ENCODE results near the gene CAMK2A. TPM values are rescaled to one million over a fixed set of nuclear protein-coding genes. Genes with fewer than 3 reads are reported as not detected.
"Not testable (repeated sequence)": the region's sequence is repeated elsewhere in the genome, so short reads cannot be mapped to it uniquely, and the experiment has no call there.

CAMK2A gene
- total RNA-seq, 2 donors from 2014 or later, result not detected

DNA sequence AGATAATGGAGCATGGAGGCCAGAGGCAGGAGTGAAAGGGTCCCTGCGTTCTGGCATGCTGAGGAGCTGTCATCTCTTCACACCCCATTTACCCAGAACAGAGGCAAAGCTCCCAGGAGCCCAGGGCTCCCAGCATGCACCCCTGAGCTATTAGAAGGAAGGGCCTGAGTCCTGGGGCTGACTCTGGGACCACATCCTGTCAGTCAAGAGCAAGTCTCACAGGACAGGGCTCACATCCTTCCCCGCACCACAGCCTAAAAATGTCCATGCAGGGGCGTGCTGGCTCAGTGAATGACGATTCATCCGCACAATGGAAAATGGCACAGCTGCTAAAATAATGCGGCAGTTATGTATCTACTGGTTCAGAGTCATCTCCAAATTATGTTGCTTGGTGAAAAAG, 31.4 kb downstream of the CAMK2A start:
- no peaks in the 10 kb centered on the region for H3K36me3 Mint-ChIP-seq (ENCODE audit: insufficient read depth in 2 of 2)
- no peak for DNase-seq
- no peak for ATAC-seq (replicated peaks in 1 of 2)
- no peak overlapping the region for H3K4me3 Mint-ChIP-seq
- H3K4me1 Mint-ChIP-seq (ENCODE audit: low read depth), result no peaks in the 10 kb centered on the region
- H3K9me3 Mint-ChIP-seq, result no peaks in the 10 kb centered on the region
- peaks cover under 1% of the 10 kb centered on the region for H3K27me3 Mint-ChIP-seq (ENCODE audit: low read depth)
- H3K27ac Mint-ChIP-seq, result no peak overlapping the region

- Mint-ChIP-seq H3K27ac (no peak overlapping the region), H3K27me3 (ENCODE audit: low read depth) (no peaks in the 10 kb centered on the region), H3K4me1 (ENCODE audit: low read depth) (no peaks in the 10 kb centered on the region), H3K4me3 (no peak overlapping the region), H3K36me3 (ENCODE audit: insufficient read depth in 2 of 2) (no peaks in the 10 kb centered on the region), H3K9me3 (no peaks in the 10 kb centered on the region)
- ATAC-seq (replicated peaks in 1 of 2) (no peak), DNase-seq (no peak)
Measured at GRCh38 chr5:150257424-150257823, 32.1 kb downstream of the CAMK2A start.

DNA sequence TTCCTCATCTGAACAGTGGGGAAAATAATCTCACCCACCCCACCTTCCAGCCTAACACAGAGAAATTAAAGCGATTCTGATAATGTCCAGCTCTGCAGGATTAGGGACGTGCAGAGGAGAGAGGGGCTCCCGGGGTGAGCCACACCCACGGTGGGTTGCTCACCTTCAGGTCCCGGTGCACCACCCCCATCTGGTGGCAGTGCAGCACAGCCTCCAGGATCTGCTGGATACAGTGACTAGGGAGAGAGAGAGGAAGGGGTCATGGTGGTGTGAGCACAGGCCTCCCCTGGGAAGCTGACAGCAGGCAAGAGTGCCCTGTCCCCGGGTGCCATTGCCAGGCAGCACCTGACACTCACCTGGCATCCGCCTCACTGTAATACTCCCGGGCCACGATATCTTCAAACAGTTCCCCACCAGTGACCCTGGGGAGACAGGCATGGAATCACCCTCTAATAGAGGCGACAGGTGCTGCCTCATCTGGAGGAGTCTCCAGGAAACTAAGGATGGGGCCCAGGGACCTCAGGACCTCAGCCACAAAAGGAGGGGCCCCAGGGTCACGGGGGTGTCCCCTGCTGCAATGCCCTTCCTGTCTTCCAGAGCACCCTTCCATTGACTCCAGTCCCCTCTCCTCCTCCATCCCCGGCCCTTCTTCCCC, 33.0 kb downstream of the CAMK2A start:
- no peaks in the 10 kb centered on the region for H3K36me3 Mint-ChIP-seq (ENCODE audit: insufficient read depth in 2 of 2)
- no peaks in the 10 kb centered on the region for H3K27me3 Mint-ChIP-seq (ENCODE audit: low read depth)
- no peak for ATAC-seq (replicated peaks in 1 of 2)
- no peaks in the 10 kb centered on the region for H3K4me1 Mint-ChIP-seq (ENCODE audit: low read depth)
- no peaks in the 10 kb centered on the region for H3K9me3 Mint-ChIP-seq
- no peak for DNase-seq
- no peak overlapping the region for H3K4me3 Mint-ChIP-seq
- H3K27ac Mint-ChIP-seq, result no peak overlapping the region

DNA sequence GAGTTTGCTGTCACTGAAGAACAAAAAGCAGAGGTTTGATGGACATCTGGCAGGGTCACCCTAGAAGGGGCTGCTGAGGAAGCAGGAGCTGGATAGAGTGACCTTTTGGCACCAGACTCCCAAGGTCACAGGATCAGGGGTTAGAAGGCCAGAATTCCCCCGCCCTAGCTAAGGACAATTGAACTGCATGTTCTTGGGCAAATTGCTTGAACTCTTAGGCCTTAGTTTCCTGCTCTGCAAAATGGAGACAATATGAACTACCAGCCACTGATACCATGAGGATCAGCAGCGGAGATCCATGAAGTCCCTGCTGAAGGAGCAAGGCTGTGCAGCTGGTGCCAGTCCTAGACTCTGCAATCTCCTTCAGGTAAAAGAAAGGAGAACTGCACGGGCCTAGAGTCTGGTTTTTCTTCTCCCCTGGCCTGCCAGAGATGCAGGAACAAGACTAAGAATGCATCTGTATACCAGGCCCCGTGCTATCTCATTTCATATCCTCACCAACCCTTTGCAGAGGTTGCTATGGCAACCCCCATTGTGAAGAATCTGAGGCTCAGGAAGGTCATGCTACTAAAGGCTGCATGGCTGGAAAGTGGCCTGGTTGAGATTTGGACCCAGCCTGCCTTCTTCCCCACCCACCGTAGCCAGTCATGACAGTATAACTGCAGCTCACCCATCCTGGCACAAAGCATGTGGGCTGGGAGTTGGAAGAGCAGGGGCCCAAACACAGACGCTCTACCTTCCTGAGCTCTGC, 33.7 kb downstream of the CAMK2A start:
- Mint-ChIP-seq H3K9me3 (no peaks in the 10 kb centered on the region), H3K36me3 (ENCODE audit: insufficient read depth in 2 of 2) (no peaks in the 10 kb centered on the region), H3K4me3 (no peak overlapping the region), H3K27me3 (ENCODE audit: low read depth) (no peaks in the 10 kb centered on the region), H3K4me1 (ENCODE audit: low read depth) (no peaks in the 10 kb centered on the region), H3K27ac (no peak overlapping the region)
- DNase-seq (no peak), ATAC-seq (replicated peaks in 1 of 2) (no peak)

GRCh38 chr5:150254774-150255173, 34.8 kb downstream of the CAMK2A start:
- no peaks in the 10 kb centered on the region for H3K4me1 Mint-ChIP-seq (ENCODE audit: low read depth)
- peaks cover under 1% of the 10 kb centered on the region for H3K27me3 Mint-ChIP-seq (ENCODE audit: low read depth)
- no peak overlapping the region for H3K4me3 Mint-ChIP-seq
- H3K9me3 Mint-ChIP-seq, result no peaks in the 10 kb centered on the region
- H3K27ac Mint-ChIP-seq, result no peak overlapping the region
- DNase-seq, result no peak
- ATAC-seq (replicated peaks in 1 of 2), result no peak
- no peaks in the 10 kb centered on the region for H3K36me3 Mint-ChIP-seq (ENCODE audit: insufficient read depth in 2 of 2)

DNA sequence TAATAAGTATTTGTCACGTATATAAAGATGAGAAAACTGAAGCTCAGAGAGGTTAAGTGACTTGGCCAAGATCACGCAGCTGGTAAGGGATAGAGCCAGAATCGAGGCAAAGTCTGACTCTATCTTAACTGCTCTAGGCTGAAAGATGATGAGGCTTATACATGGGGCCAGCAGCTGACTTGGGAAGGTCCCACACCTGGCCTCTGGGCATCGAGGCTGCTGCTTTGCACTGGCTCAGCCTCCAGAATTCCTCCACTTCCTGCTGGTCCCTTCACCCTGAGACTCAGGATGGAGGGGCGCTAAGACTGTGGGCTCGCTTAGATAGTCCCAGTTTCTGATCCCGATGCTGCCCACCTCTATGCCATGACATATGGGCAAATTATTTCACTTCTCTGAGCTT, 35.2 kb downstream of the CAMK2A start:
- DNase-seq (no peak), ATAC-seq (replicated peaks in 1 of 2) (no peak)
- Mint-ChIP-seq H3K9me3 (no peaks in the 10 kb centered on the region), H3K36me3 (ENCODE audit: insufficient read depth in 2 of 2) (no peaks in the 10 kb centered on the region), H3K27me3 (ENCODE audit: low read depth) (peaks cover 4% of the 10 kb centered on the region), H3K4me1 (ENCODE audit: low read depth) (no peaks in the 10 kb centered on the region), H3K4me3 (no peak overlapping the region), H3K27ac (no peak overlapping the region)

GRCh38 chr5:150253416-150254208, 36.0 kb downstream of the CAMK2A start:
- peaks cover 6% of the 10 kb centered on the region for H3K27me3 Mint-ChIP-seq (ENCODE audit: low read depth)
- no peaks in the 10 kb centered on the region for H3K9me3 Mint-ChIP-seq
- no peak overlapping the region for H3K4me3 Mint-ChIP-seq
- no peak for ATAC-seq (replicated peaks in 1 of 2)
- H3K27ac Mint-ChIP-seq, result no peak overlapping the region
- no peaks in the 10 kb centered on the region for H3K4me1 Mint-ChIP-seq (ENCODE audit: low read depth)
- no peaks in the 10 kb centered on the region for H3K36me3 Mint-ChIP-seq (ENCODE audit: insufficient read depth in 2 of 2)
- no peak for DNase-seq

DNA sequence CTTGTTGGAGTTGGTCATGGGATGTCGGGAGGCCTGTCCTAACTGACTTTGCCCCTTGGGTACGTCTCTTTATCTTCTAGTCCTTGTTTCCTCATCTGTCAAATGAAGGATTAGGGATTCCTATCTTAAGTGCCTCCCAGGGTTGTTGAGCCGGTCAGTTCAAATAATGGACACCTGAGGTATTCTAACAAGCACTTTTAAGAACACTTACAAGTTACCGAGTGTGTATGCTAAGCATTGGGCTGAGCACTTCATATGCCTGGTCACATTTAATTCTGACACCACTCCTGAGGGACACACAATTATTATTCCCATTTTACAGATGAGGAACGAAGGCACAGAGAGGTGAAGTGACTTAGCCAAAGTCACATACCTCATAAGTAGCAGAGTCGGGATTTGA, 37.1 kb downstream of the CAMK2A start:
- H3K4me1 Mint-ChIP-seq (ENCODE audit: low read depth), result no peaks in the 10 kb centered on the region
- ATAC-seq (replicated peaks in 1 of 2) (no peak), DNase-seq (no peak)
- H3K27ac Mint-ChIP-seq, result no peak overlapping the region
- peaks cover 6% of the 10 kb centered on the region for H3K27me3 Mint-ChIP-seq (ENCODE audit: low read depth)
- H3K9me3 Mint-ChIP-seq, result no peaks in the 10 kb centered on the region
- H3K4me3 Mint-ChIP-seq, result no peak overlapping the region
- H3K36me3 Mint-ChIP-seq (ENCODE audit: insufficient read depth in 2 of 2), result no peaks in the 10 kb centered on the region

GRCh38 chr5:150251504-150251903, 38.1 kb downstream of the CAMK2A start:
- no peak overlapping the region for H3K4me3 Mint-ChIP-seq
- no peak overlapping the region for H3K27ac Mint-ChIP-seq
- H3K36me3 Mint-ChIP-seq (ENCODE audit: insufficient read depth in 2 of 2), result no peaks in the 10 kb centered on the region
- H3K27me3 Mint-ChIP-seq (ENCODE audit: low read depth), result peaks cover 6% of the 10 kb centered on the region
- H3K9me3 Mint-ChIP-seq, result no peaks in the 10 kb centered on the region
- DNase-seq, result no peak
- no peak for ATAC-seq (replicated peaks in 1 of 2)
- no peaks in the 10 kb centered on the region for H3K4me1 Mint-ChIP-seq (ENCODE audit: low read depth)

- Mint-ChIP-seq H3K4me1 (ENCODE audit: low read depth) (no peaks in the 10 kb centered on the region), H3K36me3 (ENCODE audit: insufficient read depth in 2 of 2) (no peaks in the 10 kb centered on the region), H3K4me3 (no peak overlapping the region), H3K27ac (no peak overlapping the region), H3K27me3 (ENCODE audit: low read depth) (peaks cover 6% of the 10 kb centered on the region), H3K9me3 (no peaks in the 10 kb centered on the region)
- DNase-seq, result no peak
- ATAC-seq (replicated peaks in 1 of 2), result no peak
Measured at GRCh38 chr5:150249744-150250143, 39.8 kb downstream of the CAMK2A start.

DNA sequence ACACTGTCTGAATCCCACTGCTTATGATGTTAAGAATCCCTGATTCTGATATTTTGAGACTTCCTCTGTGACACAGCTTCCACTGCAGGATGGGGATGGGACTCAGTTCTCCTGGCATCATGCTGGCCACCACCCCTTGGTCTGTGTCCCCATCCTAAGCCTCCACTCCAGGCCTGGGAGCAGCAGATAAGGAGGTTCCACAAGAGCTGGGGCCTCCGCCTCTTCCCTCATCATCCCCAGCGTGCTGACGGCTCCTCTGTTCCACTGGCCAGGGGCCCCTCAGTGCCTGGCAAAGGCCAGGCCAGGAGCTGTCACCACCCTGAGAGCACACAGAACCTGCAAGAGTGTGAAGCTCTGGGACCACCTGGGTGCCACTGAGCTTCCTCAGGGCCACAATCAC, 40.6 kb downstream of the CAMK2A start:
- ATAC-seq (replicated peaks in 1 of 2), result no peak
- Mint-ChIP-seq H3K4me1 (ENCODE audit: low read depth) (no peaks in the 10 kb centered on the region), H3K27me3 (ENCODE audit: low read depth) (peaks cover 6% of the 10 kb centered on the region), H3K9me3 (no peaks in the 10 kb centered on the region), H3K4me3 (no peak overlapping the region), H3K36me3 (ENCODE audit: insufficient read depth in 2 of 2) (no peaks in the 10 kb centered on the region), H3K27ac (no peak overlapping the region)
- no peak for DNase-seq

- H3K4me3 Mint-ChIP-seq; H3K36me3 Mint-ChIP-seq (ENCODE audit: insufficient read depth in 2 of 2); DNase-seq; H3K27ac Mint-ChIP-seq; H3K4me1 Mint-ChIP-seq (ENCODE audit: low read depth); H3K9me3 Mint-ChIP-seq; ATAC-seq (replicated peaks in 1 of 2); H3K27me3 Mint-ChIP-seq (ENCODE audit: low read depth): not testable (repeated sequence)
Measured at GRCh38 chr5:150248493-150248892, 41.1 kb downstream of the CAMK2A start.

GRCh38 chr5:150247726-150248125, 41.8 kb downstream of the CAMK2A start:
- ATAC-seq (replicated peaks in 1 of 2) (no peak), DNase-seq (no peak)
- Mint-ChIP-seq H3K9me3 (no peaks in the 10 kb centered on the region), H3K27ac (no peak overlapping the region), H3K4me1 (ENCODE audit: low read depth) (no peaks in the 10 kb centered on the region), H3K27me3 (ENCODE audit: low read depth) (peaks cover 6% of the 10 kb centered on the region), H3K36me3 (ENCODE audit: insufficient read depth in 2 of 2) (no peaks in the 10 kb centered on the region), H3K4me3 (no peak overlapping the region)
